ENCODE results near the gene AFF3.

GRCh38 chr2:99851811-99852210, 290.6 kb downstream of the AFF3 start:
- TF ChIP-seq CTCF (optimal IDR thresholded peaks at IDR 0.05 in 1 of 3, IDR thresholded peaks at IDR 0.05 in 1 of 3, conservative IDR thresholded peaks at IDR 0.05 in 1 of 3; ENCODE audit: extremely low read depth in 1 of 3, insufficient read depth in 2 of 3, low read length in 3 of 3) (no peak), EZH2 (IDR thresholded peaks at IDR 0.05; ENCODE audit: low read length) (no peak)

All from keratinocyte (primary cell).